ENCODE measurements around the gene DISC1.

- TF ChIP-seq CTCF (IDR thresholded peaks at IDR 0.05), result no peak
- TF ChIP-seq POLR2A (IDR thresholded peaks at IDR 0.05), result no peak
Measured at GRCh38 chr1:231721436-231721835, 94.8 kb downstream of the DISC1 start.

Data from uterus (tissue), 2 donors.